PFSK-1 (cell line): ENCODE measurements around the gene EIF2AK3.

ENCODE experiments used
- POLR2AphosphoS5 ChIP-seq: IDR thresholded peaks from 2 replicates; pipeline ENCODE4 v1.6.1; 2012; ENCODE audit warnings: low read depth, mild to moderate bottlenecking, control low read depth, low read length, moderate library complexity
- TAF1 ChIP-seq: IDR thresholded peaks from 2 replicates; pipeline ENCODE4 v1.6.1; 2012; ENCODE audit warnings: low read length, control low read depth, borderline replicate concordance; ENCODE audit not compliant: insufficient read depth
- TF ChIP-seq, protein P1 (sequence below), 2 experiments: IDR thresholded peaks; 2 replicates each; pipeline versions ENCODE4 v1.6.1 to v1.8.0; 2011 to 2012; ENCODE audit warnings: low read depth in 2 of 2, low read length in 2 of 2, control low read depth in 1 of 2, inconsistent platforms in 1 of 2, mild to moderate bottlenecking in 1 of 2, moderate library complexity in 1 of 2; ENCODE audit not compliant: insufficient read depth in 1 of 2

DNA sequence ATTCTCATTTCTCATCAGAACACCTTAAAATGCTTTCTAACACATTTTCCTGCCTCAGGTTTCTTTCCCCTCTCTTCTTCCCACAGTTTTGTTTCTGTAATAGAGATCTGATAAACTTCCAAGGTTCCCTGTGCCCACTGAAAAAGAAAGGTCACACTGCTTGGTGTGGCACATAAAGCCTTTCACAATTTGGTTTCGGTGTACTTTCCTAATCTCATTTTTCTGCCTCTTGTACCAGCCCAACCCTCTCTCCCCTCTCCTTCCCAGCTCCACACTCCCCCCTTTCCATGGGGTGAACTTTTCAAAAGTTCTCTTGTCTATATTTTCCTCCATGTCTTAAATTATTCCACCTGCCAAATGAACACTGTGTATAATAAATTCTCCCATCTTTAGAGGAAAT is 7.2 kb downstream of the EIF2AK3 start:
- TF ChIP-seq, protein P1, sequence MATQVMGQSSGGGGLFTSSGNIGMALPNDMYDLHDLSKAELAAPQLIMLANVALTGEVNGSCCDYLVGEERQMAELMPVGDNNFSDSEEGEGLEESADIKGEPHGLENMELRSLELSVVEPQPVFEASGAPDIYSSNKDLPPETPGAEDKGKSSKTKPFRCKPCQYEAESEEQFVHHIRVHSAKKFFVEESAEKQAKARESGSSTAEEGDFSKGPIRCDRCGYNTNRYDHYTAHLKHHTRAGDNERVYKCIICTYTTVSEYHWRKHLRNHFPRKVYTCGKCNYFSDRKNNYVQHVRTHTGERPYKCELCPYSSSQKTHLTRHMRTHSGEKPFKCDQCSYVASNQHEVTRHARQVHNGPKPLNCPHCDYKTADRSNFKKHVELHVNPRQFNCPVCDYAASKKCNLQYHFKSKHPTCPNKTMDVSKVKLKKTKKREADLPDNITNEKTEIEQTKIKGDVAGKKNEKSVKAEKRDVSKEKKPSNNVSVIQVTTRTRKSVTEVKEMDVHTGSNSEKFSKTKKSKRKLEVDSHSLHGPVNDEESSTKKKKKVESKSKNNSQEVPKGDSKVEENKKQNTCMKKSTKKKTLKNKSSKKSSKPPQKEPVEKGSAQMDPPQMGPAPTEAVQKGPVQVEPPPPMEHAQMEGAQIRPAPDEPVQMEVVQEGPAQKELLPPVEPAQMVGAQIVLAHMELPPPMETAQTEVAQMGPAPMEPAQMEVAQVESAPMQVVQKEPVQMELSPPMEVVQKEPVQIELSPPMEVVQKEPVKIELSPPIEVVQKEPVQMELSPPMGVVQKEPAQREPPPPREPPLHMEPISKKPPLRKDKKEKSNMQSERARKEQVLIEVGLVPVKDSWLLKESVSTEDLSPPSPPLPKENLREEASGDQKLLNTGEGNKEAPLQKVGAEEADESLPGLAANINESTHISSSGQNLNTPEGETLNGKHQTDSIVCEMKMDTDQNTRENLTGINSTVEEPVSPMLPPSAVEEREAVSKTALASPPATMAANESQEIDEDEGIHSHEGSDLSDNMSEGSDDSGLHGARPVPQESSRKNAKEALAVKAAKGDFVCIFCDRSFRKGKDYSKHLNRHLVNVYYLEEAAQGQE (IDR thresholded peaks at IDR 0.05; ENCODE audit: insufficient read depth in 1 of 2, low read depth in 2 of 2, low read length in 2 of 2): no peak
- TF ChIP-seq POLR2AphosphoS5: no peak
- TF ChIP-seq TAF1: no peak
